Lower leg skin (tissue), 3 donors: Measurements from ENCODE around the gene LACTBL1.

Experiments
- CTCF ChIP-seq, 3 donors: fragments of 450-650 bp; IDR thresholded peaks; one replicate each; pipeline ENCODE4 v1.5.1; 2016; ENCODE audit warnings: antibody characterized with exemption in 3 of 3, mild to moderate bottlenecking in 3 of 3, moderate library complexity in 2 of 3
- POLR2A ChIP-seq, 2 donors: fragments of 450-650 bp; IDR thresholded peaks; one replicate each; pipeline ENCODE4 v1.6.1; 2016 to 2017; ENCODE audit warnings: antibody characterized with exemption in 2 of 2, mild to moderate bottlenecking in 1 of 2, moderate library complexity in 1 of 2

GRCh38 chr1:23019094-23019862 is 46.6 kb upstream of the LACTBL1 start, which contains the start of gene KDM1A:
- TF ChIP-seq CTCF (IDR thresholded peaks at IDR 0.05) (no peak), POLR2A (IDR thresholded peaks at IDR 0.05) (peak in 1 of 2 donors; percentile 36)
